Activated CD4-positive, alpha-beta T cell treated with anti-CD3 and anti-CD28 coated beads, Interleukin-2, Interleukin-6, amounts not matched to agents 100 ng/mL and 50 ng/mL, durations not matched to agents 16 hours and 8 hours (primary cell): ENCODE measurements around the gene PFDN2.

Experiments used
- DNase-seq: peaks from one replicate; pipeline ENCODE4 v3.0.0-alpha.2; 2020

PFDN2 gene

DNA sequence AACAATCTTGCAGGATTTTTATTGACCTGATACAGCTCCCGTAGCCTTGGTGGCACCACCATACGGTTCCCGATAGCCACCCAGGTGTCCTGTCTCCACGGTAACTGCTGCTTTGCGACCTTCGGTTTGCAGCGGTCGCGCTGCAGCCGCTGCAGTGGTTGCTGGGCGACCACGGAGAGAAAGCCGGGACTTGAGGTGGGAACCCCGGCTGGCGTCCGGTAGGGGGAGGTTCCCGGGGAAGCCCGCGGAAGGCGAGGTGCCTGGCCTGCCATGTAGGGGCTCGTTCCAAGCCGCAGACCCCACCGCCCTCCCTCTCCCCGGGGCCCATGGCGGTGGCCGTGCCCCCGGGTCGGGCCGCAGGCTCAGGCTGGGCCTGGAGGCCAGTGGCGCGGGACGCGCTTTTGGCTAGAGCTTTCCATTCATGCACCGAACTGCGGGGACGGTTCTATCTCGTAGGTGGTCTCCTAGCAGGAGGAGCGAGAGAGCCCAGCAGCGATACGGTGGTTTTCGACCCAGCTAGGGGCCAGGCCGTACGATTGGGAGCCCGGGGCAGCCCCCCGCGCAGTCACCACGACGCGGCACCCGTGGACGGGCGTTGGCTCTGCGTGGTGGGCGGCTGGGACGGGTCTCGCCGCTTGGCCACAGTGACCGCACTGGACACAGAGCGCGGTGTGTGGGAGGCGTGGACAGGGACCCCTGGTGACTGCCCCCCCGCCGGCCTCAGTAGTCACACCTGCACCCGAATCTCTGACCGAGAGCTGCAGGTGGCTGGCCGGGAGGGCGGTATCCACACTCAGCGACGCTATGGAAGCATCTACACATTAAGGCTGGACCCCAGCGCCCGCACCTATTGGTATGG is 19.4 kb downstream of the PFDN2 start, which contains the start of gene KLHDC9:
Gene KLHDC9, plus strand, starts transcription at position 152 of the 859 bp plus-strand sequence. Its CDS starts 175 bp downstream, at position 327.
- DNase-seq, result peak; percentile 88

GRCh38 chr1:161096530-161096929 is 21.3 kb downstream of the PFDN2 start:
- DNase-seq, result no peak

- no peak for DNase-seq
Observed at GRCh38 chr1:161096015-161096414, 21.8 kb downstream of the PFDN2 start.

- no peak for DNase-seq
Observed at GRCh38 chr1:161095230-161095629, 22.6 kb downstream of the PFDN2 start.

GRCh38 chr1:161094481-161094880 is 23.4 kb downstream of the PFDN2 start:
- DNase-seq, result no peak

GRCh38 chr1:161092621-161093028 is 25.2 kb downstream of the PFDN2 start:
- peak; percentile 50 for DNase-seq

- DNase-seq, result no peak
Observed at GRCh38 chr1:161091796-161092507, 25.9 kb downstream of the PFDN2 start.

- no peak for DNase-seq
Observed at GRCh38 chr1:161091093-161091492, 26.7 kb downstream of the PFDN2 start.

DNA sequence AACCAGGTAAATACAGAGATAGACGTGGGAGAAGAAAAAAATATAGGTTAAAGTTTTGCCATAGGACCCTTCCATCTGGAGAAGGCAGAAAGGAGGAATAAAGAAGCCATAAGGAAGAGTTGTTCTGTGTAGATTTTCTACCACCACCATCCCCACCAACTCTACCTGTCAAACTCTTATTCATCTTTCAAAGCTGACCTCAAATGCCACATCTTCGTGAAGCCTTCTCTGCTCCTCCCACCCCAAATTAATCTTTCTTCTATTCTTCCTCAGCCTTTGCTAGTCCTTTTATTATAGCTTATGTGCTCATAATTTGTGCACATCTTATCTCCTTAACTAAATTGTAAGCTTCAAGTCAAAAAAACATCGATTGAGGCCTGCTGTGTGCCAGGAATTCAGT is 27.2 kb downstream of the PFDN2 start:
- no peak for DNase-seq

DNA sequence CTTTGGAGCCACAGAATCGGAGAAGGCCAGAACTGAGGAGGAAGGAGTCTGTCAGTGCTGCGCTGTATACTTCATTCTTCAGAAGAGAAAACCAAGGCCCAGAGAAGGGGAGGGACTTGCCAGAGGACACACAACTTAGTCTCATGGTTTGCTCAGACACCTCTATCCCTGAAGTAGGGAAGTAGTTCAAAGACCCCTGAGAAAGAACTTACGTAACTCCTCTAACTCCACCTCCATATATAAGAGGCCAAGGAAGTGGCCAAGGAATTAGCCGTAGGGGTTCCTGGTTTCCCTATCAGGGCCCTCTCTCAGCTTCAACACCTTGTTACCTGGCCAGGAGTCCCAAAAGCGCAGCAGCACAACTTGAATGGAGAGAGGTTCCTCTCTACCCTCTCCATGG is 27.9 kb downstream of the PFDN2 start:
- DNase-seq, result no peak

- no peak for DNase-seq
Observed at GRCh38 chr1:161089251-161089924, 28.4 kb downstream of the PFDN2 start, which contains the start of gene NECTIN4. NECTIN4 (minus strand) TSS chr1:161089558; CDS start chr1:161089296, 262 bp downstream.

- DNase-seq, result no peak
Observed at GRCh38 chr1:161088587-161089110, 29.2 kb downstream of the PFDN2 start.

GRCh38 chr1:161086457-161086856 is 31.4 kb downstream of the PFDN2 start:
- DNase-seq, result no peak

GRCh38 chr1:161085165-161085564 is 32.7 kb downstream of the PFDN2 start:
- DNase-seq, result no peak

DNA sequence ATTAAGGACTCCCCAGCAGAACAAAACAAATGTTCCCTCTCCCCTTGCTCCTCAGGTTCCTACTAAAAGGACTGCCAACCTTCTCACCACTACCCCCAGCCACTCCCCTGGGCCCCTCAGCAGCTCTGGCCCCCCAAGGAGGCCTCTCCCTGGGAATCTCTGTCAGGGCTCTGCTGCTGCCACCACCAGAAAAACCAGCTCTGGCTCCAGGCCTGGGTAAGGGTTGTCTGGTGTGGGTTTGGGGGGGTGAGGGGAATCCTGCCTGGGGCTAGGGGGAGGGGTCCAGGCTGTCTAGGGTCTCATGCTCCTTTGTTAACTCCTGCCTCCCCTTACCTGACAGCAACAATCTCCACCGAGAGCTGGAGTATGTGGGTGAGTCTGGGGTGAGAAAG is 33.2 kb downstream of the PFDN2 start:
- no peak for DNase-seq

- no peak for DNase-seq
Observed at GRCh38 chr1:161083748-161084596, 33.9 kb downstream of the PFDN2 start.

GRCh38 chr1:161082996-161083747 is 34.7 kb downstream of the PFDN2 start:
- DNase-seq, result peak; percentile 25

GRCh38 chr1:161082483-161082882 is 35.4 kb downstream of the PFDN2 start:
- no peak for DNase-seq

GRCh38 chr1:161081519-161081918 is 36.3 kb downstream of the PFDN2 start:
- no peak for DNase-seq

DNA sequence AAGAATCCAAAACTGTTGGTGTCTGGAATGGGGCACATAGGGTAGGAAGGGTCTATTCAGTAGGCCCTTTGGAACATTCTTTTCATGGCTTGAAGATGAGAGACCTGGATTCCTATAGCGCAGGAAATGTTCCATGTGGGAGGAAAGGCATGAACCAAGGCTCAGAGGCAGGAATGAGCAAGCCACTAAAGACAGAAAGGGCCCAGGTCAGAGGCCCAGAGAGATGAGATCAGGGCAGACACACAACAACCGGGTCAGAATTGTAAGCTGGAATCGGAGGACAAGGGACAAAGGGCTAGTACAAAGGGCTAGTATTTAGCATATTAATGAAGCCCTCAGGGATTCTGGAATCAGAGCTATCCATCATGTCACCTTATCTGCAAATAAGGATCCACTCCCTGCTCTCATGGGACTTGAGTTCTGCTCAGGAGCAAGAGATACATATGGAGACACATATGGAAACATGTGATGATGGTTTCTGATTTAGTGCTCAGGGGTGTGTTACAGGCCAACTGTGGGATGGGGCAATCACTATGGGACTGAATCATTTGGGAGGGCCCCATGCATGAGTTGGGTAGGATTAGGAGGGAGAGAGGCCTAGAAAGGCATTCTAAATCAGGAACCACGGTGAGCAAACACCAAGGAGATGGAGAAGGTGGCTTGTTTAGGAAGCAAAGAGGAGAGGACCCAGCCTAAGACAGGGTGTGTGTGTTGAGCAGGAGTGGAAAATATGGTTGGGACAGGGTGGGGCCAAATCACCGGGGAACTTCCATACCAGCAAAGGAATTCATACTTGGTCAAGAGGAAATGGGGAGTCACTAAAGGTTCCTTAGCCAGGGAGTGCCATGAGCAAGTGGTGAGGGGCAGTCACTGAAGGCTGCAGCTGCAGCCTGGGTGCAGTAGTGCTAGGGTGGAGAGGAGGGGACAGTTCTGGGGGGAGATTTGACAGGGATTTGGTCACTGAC is 37.1 kb downstream of the PFDN2 start:
- DNase-seq, result no peak
